Hepatocyte (in vitro differentiated cells): ENCODE data around the gene TLR8.

Experiments used
- CTCF ChIP-seq: fragments of 200-600 bp; sonication (generic); IDR thresholded peaks from 2 replicates; pipeline ENCODE4 v1.5.1; 2016; ENCODE audit warnings: antibody characterized with exemption, mild to moderate bottlenecking; ENCODE audit not compliant: poor library complexity
- EZH2 ChIP-seq: fragments of 200-600 bp; sonication (generic); IDR thresholded peaks from 2 replicates; pipeline ENCODE4 v1.6.1; 2016; ENCODE audit warnings: antibody characterized with exemption, mild to moderate bottlenecking, borderline replicate concordance

GRCh38 chrX:12919620-12920019, 13.2 kb downstream of the TLR8 start:
- TF ChIP-seq EZH2, result no peak
- TF ChIP-seq CTCF, result no peak
